WTC11 (cell line): ENCODE data around the gene CHRM4. TPM values are rescaled to one million over a fixed set of nuclear protein-coding genes. Genes with fewer than 3 reads are reported as not detected.

ENCODE experiments used
- ATAC-seq: fragments of 200-7000 bp; cut with Tn5 transposase; 2 replicates; pipeline ENCODE4 v1.10.0; 2021; ENCODE audit warnings: mild to moderate bottlenecking, moderate library complexity
- CTCF ChIA-PET: fragments of 300-600 bp; sonication (Branson Sonifier 250); formaldehyde crosslinking; loops from one replicate; lab custom pipeline; 2021; ENCODE audit warnings: antibody characterized with exemption; lab: Charles Lee
- POLR2A ChIA-PET: fragments of 350-600 bp; sonication (Branson Sonifier 250); formaldehyde crosslinking; loops from one replicate; lab custom pipeline; 2021; ENCODE audit warnings: antibody characterized with exemption; lab: Charles Lee
- DNase-seq: peaks from one replicate; pipeline ENCODE4 v3.0.0; 2021; ENCODE audit warnings: low spot score
- H3K27ac Mint-ChIP-seq: 2 replicates; pipeline ENCODE4 v1.8.0; 2021; ENCODE audit warnings: mixed read lengths
- H3K27me3 Mint-ChIP-seq: 2 replicates; pipeline ENCODE4 v1.8.0; 2021; ENCODE audit warnings: low read depth, mild to moderate bottlenecking, moderate library complexity, mixed read lengths
- H3K36me3 Mint-ChIP-seq: 2 replicates; pipeline ENCODE4 v1.8.0; 2021; ENCODE audit warnings: mixed read lengths
- H3K4me1 Mint-ChIP-seq: 2 replicates; pipeline ENCODE4 v1.8.0; 2022; ENCODE audit warnings: mixed read lengths
- H3K4me3 Mint-ChIP-seq: 2 replicates; pipeline ENCODE4 v1.8.0; 2021; ENCODE audit warnings: mild to moderate bottlenecking, moderate library complexity, mixed read lengths
- H3K9me3 Mint-ChIP-seq: 2 replicates; pipeline ENCODE4 v1.8.0; 2021; ENCODE audit warnings: mixed read lengths
- CREB1 ChIP-seq: sonication (generic); formaldehyde crosslinking; IDR thresholded peaks from 2 replicates; pipeline ENCODE4 v1.8.0; 2023; ENCODE audit warnings: mild to moderate bottlenecking, missing genetic modification reagents
- CREM ChIP-seq: sonication (generic); formaldehyde crosslinking; IDR thresholded peaks from 2 replicates; pipeline ENCODE4 v1.8.1; 2022; ENCODE audit warnings: mild to moderate bottlenecking, missing genetic modification reagents, moderate library complexity
- EMX1 ChIP-seq: fragments of 250-450 bp; sonication (Bioruptor Pico); IDR thresholded peaks from 2 replicates; pipeline ENCODE4 v1.8.0; 2021; ENCODE audit warnings: mild to moderate bottlenecking
- ETV6 ChIP-seq: sonication (generic); formaldehyde crosslinking; IDR thresholded peaks from 2 replicates; pipeline ENCODE4 v1.8.1; 2022; ENCODE audit warnings: mild to moderate bottlenecking, missing genetic modification reagents
- NFE2L1 ChIP-seq: sonication (generic); formaldehyde crosslinking; IDR thresholded peaks from 2 replicates; pipeline ENCODE4 v1.8.1; 2023; ENCODE audit warnings: missing genetic modification reagents
- NR2C2 ChIP-seq: sonication (generic); formaldehyde crosslinking; IDR thresholded peaks from 2 replicates; pipeline ENCODE4 v1.8.0; 2022; ENCODE audit warnings: mild to moderate bottlenecking, missing genetic modification reagents
- PRRX2 ChIP-seq: fragments of 250-450 bp; sonication (Bioruptor Pico); IDR thresholded peaks from 2 replicates; pipeline ENCODE4 v1.8.0; 2021; ENCODE audit warnings: mild to moderate bottlenecking
- TP53 ChIP-seq: sonication (generic); formaldehyde crosslinking; IDR thresholded peaks from 2 replicates; pipeline ENCODE4 v1.8.1; 2023; ENCODE audit warnings: mild to moderate bottlenecking, missing genetic modification reagents
- ZNF219 ChIP-seq: sonication (generic); formaldehyde crosslinking; IDR thresholded peaks from 2 replicates; pipeline ENCODE4 v1.8.0; 2023; ENCODE audit warnings: missing genetic modification reagents, mild to moderate bottlenecking, borderline replicate concordance
- ZNF423 ChIP-seq: fragments of 250-450 bp; sonication (Bioruptor Pico); IDR thresholded peaks from 2 replicates; pipeline ENCODE4 v2.1.2; 2022; ENCODE audit warnings: mild to moderate bottlenecking, moderate library complexity
- total RNA-seq: library from RNA; stranded (reverse); gene quantifications from 3 replicates; pipeline ENCODE4 v1.2.3, GENCODE V29; 2021
- TF ChIP-seq, protein P1 (sequence below): sonication (generic); formaldehyde crosslinking; IDR thresholded peaks from 2 replicates; pipeline ENCODE4 v1.8.1; 2022; ENCODE audit warnings: mild to moderate bottlenecking, moderate library complexity, missing genetic modification reagents
- TF ChIP-seq, protein P2 (sequence below): fragments of 250-450 bp; sonication (Bioruptor Pico); IDR thresholded peaks from 2 replicates; pipeline ENCODE4 v1.9.0; 2021; ENCODE audit warnings: mild to moderate bottlenecking, borderline replicate concordance
- TF ChIP-seq, protein P3 (sequence below): sonication (generic); formaldehyde crosslinking; IDR thresholded peaks from 2 replicates; pipeline ENCODE4 v1.8.1; 2022; ENCODE audit warnings: missing genetic modification reagents, borderline replicate concordance
- TF ChIP-seq, protein P4 (sequence below): fragments of 200-600 bp; IDR thresholded peaks from 2 replicates; pipeline ENCODE4 v1.8.0; 2022; ENCODE audit warnings: antibody characterized with exemption
- TF ChIP-seq, protein P5 (sequence below): fragments of 250-450 bp; sonication (Bioruptor Pico); IDR thresholded peaks from 2 replicates; pipeline ENCODE4 v1.8.0; 2021; ENCODE audit warnings: mild to moderate bottlenecking
- TF ChIP-seq, protein P6 (sequence below): sonication (generic); formaldehyde crosslinking; conservative IDR thresholded peaks from 2 replicates; pipeline ENCODE4 v1.8.1; 2023; ENCODE audit warnings: mild to moderate bottlenecking, low read depth, missing genetic modification reagents, moderate library complexity
- TF ChIP-seq, protein P7 (sequence below): sonication (generic); formaldehyde crosslinking; IDR thresholded peaks from 2 replicates; pipeline ENCODE4 v1.8.1; 2023; ENCODE audit warnings: mild to moderate bottlenecking, missing genetic modification reagents, moderate library complexity
- TF ChIP-seq, protein P8 (sequence below): fragments of 250-450 bp; sonication (Bioruptor Pico); conservative IDR thresholded peaks from 2 replicates; pipeline ENCODE4 v1.9.0; 2021; ENCODE audit warnings: mild to moderate bottlenecking

Gene CHRM4
- total RNA-seq, 1 experiment from 2014 or later, result 0.85 TPM

DNA sequence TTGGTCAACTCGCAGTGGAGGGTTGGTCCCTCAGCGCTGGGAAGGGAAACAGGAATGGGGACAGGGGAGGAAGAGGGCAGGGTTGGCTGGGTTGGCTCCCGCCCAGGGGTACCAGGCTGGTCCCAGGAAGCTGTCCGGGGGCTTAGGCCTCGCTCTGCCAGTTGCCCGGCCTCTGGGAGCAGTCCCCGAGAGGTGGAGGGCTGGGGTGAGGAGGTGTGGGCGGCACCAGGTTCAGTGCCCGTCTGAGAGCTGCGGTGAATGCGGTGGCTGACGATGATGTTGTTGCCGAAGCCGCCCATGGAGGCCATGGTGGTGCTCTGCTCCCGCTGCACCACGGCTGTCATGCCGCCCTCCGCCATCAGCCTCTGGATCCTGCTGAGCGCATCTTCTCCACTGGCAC, 6.0 kb upstream of the CHRM4 start:
- Mint-ChIP-seq H3K27me3 (peaks cover 13% of the 10 kb centered on the region), H3K36me3 (peaks cover under 1% of the 10 kb centered on the region; the same call in 1 of the 2 replicates), H3K9me3 (no peaks in the 10 kb centered on the region), H3K4me1 (peaks cover 8% of the 10 kb centered on the region), H3K4me3 (no peak overlapping the region), H3K27ac (peak overlapping the region; percentile 50; the same call in 1 of the 2 replicates)
- ChIA-PET CTCF (interaction anchor here (1.3 kb wide), 1 partner anchor 9 kb away, joined by 5 read pairs; no protein-coding TSS in a partner anchor), POLR2A (no interaction called here)
- no peak for TF ChIP-seq NFE2L1 (CRISPR knock-in tag)
- no peak for TF ChIP-seq NR2C2 (CRISPR knock-in tag)
- TF ChIP-seq PRRX2 (CRISPR knock-in tag), result no peak
- TF ChIP-seq, protein P1, sequence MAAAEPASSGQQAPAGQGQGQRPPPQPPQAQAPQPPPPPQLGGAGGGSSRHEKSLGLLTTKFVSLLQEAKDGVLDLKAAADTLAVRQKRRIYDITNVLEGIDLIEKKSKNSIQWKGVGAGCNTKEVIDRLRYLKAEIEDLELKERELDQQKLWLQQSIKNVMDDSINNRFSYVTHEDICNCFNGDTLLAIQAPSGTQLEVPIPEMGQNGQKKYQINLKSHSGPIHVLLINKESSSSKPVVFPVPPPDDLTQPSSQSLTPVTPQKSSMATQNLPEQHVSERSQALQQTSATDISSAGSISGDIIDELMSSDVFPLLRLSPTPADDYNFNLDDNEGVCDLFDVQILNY (CRISPR knock-in tag), result no peak
- no peak for TF ChIP-seq ETV6 (CRISPR knock-in tag)
- TF ChIP-seq TP53 (CRISPR knock-in tag), result no peak
- no peak for TF ChIP-seq ZNF423 (CRISPR knock-in tag)
- TF ChIP-seq CREB1, result no peak
- TF ChIP-seq EMX1, result no peak
- TF ChIP-seq, protein P2, sequence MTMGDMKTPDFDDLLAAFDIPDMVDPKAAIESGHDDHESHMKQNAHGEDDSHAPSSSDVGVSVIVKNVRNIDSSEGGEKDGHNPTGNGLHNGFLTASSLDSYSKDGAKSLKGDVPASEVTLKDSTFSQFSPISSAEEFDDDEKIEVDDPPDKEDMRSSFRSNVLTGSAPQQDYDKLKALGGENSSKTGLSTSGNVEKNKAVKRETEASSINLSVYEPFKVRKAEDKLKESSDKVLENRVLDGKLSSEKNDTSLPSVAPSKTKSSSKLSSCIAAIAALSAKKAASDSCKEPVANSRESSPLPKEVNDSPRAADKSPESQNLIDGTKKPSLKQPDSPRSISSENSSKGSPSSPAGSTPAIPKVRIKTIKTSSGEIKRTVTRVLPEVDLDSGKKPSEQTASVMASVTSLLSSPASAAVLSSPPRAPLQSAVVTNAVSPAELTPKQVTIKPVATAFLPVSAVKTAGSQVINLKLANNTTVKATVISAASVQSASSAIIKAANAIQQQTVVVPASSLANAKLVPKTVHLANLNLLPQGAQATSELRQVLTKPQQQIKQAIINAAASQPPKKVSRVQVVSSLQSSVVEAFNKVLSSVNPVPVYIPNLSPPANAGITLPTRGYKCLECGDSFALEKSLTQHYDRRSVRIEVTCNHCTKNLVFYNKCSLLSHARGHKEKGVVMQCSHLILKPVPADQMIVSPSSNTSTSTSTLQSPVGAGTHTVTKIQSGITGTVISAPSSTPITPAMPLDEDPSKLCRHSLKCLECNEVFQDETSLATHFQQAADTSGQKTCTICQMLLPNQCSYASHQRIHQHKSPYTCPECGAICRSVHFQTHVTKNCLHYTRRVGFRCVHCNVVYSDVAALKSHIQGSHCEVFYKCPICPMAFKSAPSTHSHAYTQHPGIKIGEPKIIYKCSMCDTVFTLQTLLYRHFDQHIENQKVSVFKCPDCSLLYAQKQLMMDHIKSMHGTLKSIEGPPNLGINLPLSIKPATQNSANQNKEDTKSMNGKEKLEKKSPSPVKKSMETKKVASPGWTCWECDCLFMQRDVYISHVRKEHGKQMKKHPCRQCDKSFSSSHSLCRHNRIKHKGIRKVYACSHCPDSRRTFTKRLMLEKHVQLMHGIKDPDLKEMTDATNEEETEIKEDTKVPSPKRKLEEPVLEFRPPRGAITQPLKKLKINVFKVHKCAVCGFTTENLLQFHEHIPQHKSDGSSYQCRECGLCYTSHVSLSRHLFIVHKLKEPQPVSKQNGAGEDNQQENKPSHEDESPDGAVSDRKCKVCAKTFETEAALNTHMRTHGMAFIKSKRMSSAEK (CRISPR knock-in tag), result no peak
- no peak for TF ChIP-seq CREM (CRISPR knock-in tag)
- no peak for TF ChIP-seq ZNF219 (CRISPR knock-in tag)
- TF ChIP-seq, protein P3, sequence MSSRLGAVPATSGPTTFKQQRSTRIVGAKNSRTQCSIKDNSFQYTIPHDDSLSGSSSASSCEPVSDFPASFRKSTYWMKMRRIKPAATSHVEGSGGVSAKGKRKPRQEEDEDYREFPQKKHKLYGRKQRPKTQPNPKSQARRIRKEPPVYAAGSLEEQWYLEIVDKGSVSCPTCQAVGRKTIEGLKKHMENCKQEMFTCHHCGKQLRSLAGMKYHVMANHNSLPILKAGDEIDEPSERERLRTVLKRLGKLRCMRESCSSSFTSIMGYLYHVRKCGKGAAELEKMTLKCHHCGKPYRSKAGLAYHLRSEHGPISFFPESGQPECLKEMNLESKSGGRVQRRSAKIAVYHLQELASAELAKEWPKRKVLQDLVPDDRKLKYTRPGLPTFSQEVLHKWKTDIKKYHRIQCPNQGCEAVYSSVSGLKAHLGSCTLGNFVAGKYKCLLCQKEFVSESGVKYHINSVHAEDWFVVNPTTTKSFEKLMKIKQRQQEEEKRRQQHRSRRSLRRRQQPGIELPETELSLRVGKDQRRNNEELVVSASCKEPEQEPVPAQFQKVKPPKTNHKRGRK (CRISPR knock-in tag), result no peak
- TF ChIP-seq, protein P4, sequence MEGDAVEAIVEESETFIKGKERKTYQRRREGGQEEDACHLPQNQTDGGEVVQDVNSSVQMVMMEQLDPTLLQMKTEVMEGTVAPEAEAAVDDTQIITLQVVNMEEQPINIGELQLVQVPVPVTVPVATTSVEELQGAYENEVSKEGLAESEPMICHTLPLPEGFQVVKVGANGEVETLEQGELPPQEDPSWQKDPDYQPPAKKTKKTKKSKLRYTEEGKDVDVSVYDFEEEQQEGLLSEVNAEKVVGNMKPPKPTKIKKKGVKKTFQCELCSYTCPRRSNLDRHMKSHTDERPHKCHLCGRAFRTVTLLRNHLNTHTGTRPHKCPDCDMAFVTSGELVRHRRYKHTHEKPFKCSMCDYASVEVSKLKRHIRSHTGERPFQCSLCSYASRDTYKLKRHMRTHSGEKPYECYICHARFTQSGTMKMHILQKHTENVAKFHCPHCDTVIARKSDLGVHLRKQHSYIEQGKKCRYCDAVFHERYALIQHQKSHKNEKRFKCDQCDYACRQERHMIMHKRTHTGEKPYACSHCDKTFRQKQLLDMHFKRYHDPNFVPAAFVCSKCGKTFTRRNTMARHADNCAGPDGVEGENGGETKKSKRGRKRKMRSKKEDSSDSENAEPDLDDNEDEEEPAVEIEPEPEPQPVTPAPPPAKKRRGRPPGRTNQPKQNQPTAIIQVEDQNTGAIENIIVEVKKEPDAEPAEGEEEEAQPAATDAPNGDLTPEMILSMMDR, result no peak
- TF ChIP-seq, protein P5, sequence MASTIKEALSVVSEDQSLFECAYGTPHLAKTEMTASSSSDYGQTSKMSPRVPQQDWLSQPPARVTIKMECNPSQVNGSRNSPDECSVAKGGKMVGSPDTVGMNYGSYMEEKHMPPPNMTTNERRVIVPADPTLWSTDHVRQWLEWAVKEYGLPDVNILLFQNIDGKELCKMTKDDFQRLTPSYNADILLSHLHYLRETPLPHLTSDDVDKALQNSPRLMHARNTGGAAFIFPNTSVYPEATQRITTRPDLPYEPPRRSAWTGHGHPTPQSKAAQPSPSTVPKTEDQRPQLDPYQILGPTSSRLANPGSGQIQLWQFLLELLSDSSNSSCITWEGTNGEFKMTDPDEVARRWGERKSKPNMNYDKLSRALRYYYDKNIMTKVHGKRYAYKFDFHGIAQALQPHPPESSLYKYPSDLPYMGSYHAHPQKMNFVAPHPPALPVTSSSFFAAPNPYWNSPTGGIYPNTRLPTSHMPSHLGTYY (CRISPR knock-in tag), result no peak
- TF ChIP-seq, protein P6, sequence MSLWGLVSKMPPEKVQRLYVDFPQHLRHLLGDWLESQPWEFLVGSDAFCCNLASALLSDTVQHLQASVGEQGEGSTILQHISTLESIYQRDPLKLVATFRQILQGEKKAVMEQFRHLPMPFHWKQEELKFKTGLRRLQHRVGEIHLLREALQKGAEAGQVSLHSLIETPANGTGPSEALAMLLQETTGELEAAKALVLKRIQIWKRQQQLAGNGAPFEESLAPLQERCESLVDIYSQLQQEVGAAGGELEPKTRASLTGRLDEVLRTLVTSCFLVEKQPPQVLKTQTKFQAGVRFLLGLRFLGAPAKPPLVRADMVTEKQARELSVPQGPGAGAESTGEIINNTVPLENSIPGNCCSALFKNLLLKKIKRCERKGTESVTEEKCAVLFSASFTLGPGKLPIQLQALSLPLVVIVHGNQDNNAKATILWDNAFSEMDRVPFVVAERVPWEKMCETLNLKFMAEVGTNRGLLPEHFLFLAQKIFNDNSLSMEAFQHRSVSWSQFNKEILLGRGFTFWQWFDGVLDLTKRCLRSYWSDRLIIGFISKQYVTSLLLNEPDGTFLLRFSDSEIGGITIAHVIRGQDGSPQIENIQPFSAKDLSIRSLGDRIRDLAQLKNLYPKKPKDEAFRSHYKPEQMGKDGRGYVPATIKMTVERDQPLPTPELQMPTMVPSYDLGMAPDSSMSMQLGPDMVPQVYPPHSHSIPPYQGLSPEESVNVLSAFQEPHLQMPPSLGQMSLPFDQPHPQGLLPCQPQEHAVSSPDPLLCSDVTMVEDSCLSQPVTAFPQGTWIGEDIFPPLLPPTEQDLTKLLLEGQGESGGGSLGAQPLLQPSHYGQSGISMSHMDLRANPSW, result no peak
- TF ChIP-seq, protein P7, sequence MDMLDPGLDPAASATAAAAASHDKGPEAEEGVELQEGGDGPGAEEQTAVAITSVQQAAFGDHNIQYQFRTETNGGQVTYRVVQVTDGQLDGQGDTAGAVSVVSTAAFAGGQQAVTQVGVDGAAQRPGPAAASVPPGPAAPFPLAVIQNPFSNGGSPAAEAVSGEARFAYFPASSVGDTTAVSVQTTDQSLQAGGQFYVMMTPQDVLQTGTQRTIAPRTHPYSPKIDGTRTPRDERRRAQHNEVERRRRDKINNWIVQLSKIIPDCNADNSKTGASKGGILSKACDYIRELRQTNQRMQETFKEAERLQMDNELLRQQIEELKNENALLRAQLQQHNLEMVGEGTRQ (CRISPR knock-in tag), result no peak
- TF ChIP-seq, protein P8, sequence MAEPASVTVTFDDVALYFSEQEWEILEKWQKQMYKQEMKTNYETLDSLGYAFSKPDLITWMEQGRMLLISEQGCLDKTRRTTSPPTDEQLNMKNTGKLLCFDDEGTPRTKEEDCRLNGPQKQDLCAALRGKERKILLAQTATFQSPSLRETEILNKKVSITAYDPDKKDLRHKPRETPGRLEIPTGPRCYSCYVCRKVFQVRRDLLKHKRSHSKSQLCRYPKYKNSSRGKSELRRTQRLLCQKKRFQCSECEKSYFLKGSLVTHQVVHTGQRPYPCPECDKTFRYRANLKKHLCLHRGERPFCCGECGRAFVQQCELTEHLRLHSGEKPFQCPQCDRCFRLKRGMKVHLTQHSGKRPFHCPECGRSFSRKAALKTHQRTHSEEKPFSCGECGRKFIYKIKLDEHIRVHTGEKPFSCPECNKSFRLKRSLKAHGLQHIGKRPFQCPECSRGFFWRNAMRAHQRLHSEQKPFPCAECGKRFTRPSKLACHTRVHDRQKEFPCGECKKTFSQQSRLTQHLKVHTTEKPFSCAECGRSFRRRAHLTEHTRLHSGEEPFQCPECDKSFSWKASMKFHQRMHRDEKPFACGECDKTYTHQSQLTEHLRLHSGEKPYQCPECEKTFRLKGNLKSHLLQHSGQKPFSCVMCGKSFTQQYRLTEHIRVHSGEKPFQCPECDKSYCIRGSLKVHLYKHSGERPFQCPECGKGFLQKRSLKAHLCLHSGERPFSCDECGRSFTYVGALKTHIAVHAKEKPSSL (CRISPR knock-in tag), result no peak
- ATAC-seq (no peak), DNase-seq (no peak)
